ENCODE results near the gene HMGXB3. TPM values are rescaled to one million over a fixed set of nuclear protein-coding genes. Genes with fewer than 3 reads are reported as not detected.

HMGXB3 gene
- total and polyA plus RNA-seq, 8 donors = 27.5 to 53.3 (median 41.7) TPM

GRCh38 chr5:149954798-149955197, 45.7 kb upstream of the HMGXB3 start:
- TF ChIP-seq CTCF (IDR thresholded peaks at IDR 0.05) = no peak
- Histone ChIP-seq H3K27ac (no peak overlapping the region), H3K4me1 (peaks cover 0 to 6% of the 10 kb centered on the region in 2 donors), H3K36me3 (no peaks in the 10 kb centered on the region), H3K9me3 (no peaks in the 10 kb centered on the region), H3K4me3 (no peak overlapping the region), H3K27me3 (no peaks in the 10 kb centered on the region)
- DNase-seq (no peak), ATAC-seq (no peak)
- intact Hi-C loops (cut with DNase I) = no loop called here

GRCh38 chr5:149956685-149957084, 43.9 kb upstream of the HMGXB3 start:
- no peaks in the 10 kb centered on the region for H3K36me3 ChIP-seq
- H3K9me3 ChIP-seq = no peaks in the 10 kb centered on the region
- intact Hi-C loops (cut with DNase I) = no loop called here
- DNase-seq = no peak
- H3K27me3 ChIP-seq = no peaks in the 10 kb centered on the region
- peaks cover 6 to 17% of the 10 kb centered on the region in 2 donors for H3K4me1 ChIP-seq
- TF ChIP-seq CTCF (IDR thresholded peaks at IDR 0.05) = no peak
- ATAC-seq = no peak
- no peak overlapping the region for H3K4me3 ChIP-seq
- H3K27ac ChIP-seq = no peak overlapping the region

GRCh38 chr5:149957855-149958254, 42.7 kb upstream of the HMGXB3 start:
- Histone ChIP-seq H3K4me1 (peaks cover 9 to 27% of the 10 kb centered on the region in 2 donors), H3K9me3 (no peaks in the 10 kb centered on the region), H3K27me3 (no peaks in the 10 kb centered on the region), H3K4me3 (no peak overlapping the region), H3K27ac (no peak overlapping the region), H3K36me3 (no peaks in the 10 kb centered on the region)
- TF ChIP-seq CTCF (IDR thresholded peaks at IDR 0.05) = no peak
- intact Hi-C loops (cut with DNase I) = no loop called here
- DNase-seq (no peak), ATAC-seq (no peak)

- ATAC-seq = peak; percentile 1
- H3K4me3 ChIP-seq = peak overlapping the region; percentile 32 to 96
Observed at GRCh38 chr5:149959406-149960236, 40.9 kb upstream of the HMGXB3 start.

More at GRCh38 chr5:149959406-149960236, 40.9 kb upstream of the HMGXB3 start:
- Histone ChIP-seq H3K27me3 (no peaks in the 10 kb centered on the region), H3K27ac (peak overlapping the region; percentile 90 to 92), H3K4me1 (peaks cover 9 to 27% of the 10 kb centered on the region in 2 donors), H3K36me3 (no peaks in the 10 kb centered on the region), H3K9me3 (no peaks in the 10 kb centered on the region)
- peak; percentile 36 to 40 for TF ChIP-seq CTCF (IDR thresholded peaks at IDR 0.05)
- intact Hi-C loops (cut with DNase I) = no loop called here
- no peak for DNase-seq
